Osteoblast (primary cell): ENCODE results near the gene HM13. TPM values are rescaled to one million over a fixed set of nuclear protein-coding genes. Genes with fewer than 3 reads are reported as not detected.

Experiments used
- DNase-seq: peaks from one replicate; pipeline ENCODE4 v3.0.0; 2011; ENCODE audit warnings: low spot score, mixed read lengths; ENCODE audit not compliant: insufficient read length; ENCODE audit errors: missing footprints
- H2AFZ ChIP-seq: 2 replicates; pipeline ENCODE4 v1.6.0; 2011; ENCODE audit warnings: mild to moderate bottlenecking, low read length
- H3K27ac ChIP-seq: 2 replicates; pipeline ENCODE4 v1.5.1; 2011; ENCODE audit warnings: mild to moderate bottlenecking, low read depth, low read length, moderate library complexity
- H3K27me3 ChIP-seq: 2 replicates; pipeline ENCODE4 v1.6.0; 2012; ENCODE audit warnings: mild to moderate bottlenecking, control low read depth, inconsistent platforms, low read length, moderate library complexity; ENCODE audit not compliant: insufficient read depth
- H3K36me3 ChIP-seq: 2 replicates; pipeline ENCODE4 v1.5.1; 2011; ENCODE audit warnings: mild to moderate bottlenecking, low read length, control low read depth, moderate library complexity; ENCODE audit not compliant: insufficient read depth
- H3K4me1 ChIP-seq: 2 replicates; pipeline ENCODE4 v1.5.1; 2011; ENCODE audit warnings: mild to moderate bottlenecking, low read length, control low read depth, moderate library complexity; ENCODE audit not compliant: insufficient read depth
- H3K4me2 ChIP-seq: 2 replicates; pipeline ENCODE4 v1.6.0; 2011; ENCODE audit warnings: mild to moderate bottlenecking, low read length; ENCODE audit not compliant: insufficient read depth
- H3K4me3 ChIP-seq: fragments of 200-600 bp; sonication (generic); 3 replicates; pipeline ENCODE4 v1.5.1; 2012; ENCODE audit warnings: mild to moderate bottlenecking, low read length, inconsistent platforms; ENCODE audit not compliant: insufficient read depth
- H3K79me2 ChIP-seq: 2 replicates; pipeline ENCODE4 v1.6.0; 2012; ENCODE audit warnings: mild to moderate bottlenecking, low read length, control low read depth, inconsistent platforms; ENCODE audit not compliant: insufficient read depth
- H3K9me3 ChIP-seq: 2 replicates; pipeline ENCODE4 v1.5.1; 2011; ENCODE audit warnings: low read depth, low read length, control low read depth
- H4K20me1 ChIP-seq: 2 replicates; pipeline ENCODE4 v1.6.0; 2012; ENCODE audit warnings: mild to moderate bottlenecking, low read length, control low read depth; ENCODE audit not compliant: insufficient read depth
- CTCF ChIP-seq: IDR thresholded peaks from 2 replicates; pipeline ENCODE4 v1.5.1; 2011; ENCODE audit warnings: mild to moderate bottlenecking, low read depth, low read length, moderate library complexity; ENCODE audit errors: extremely low read depth
- total RNA-seq: library from RNA; depleted of rRNA; stranded (reverse); fragments of >200 nt; gene quantifications from 2 replicates; pipeline ENCODE4 v1.2.3, GENCODE V29; 2012

The HM13 gene
- total RNA-seq, 1 donor, result 85.8 TPM

GRCh38 chr20:31570735-31571617, 56.7 kb downstream of the HM13 start:
- no peaks in the 10 kb centered on the region for H3K27me3 ChIP-seq
- no peak overlapping the region for H2AFZ ChIP-seq
- H3K36me3 ChIP-seq, result peaks cover 13% of the 10 kb centered on the region
- H3K79me2 ChIP-seq, result peaks cover 3% of the 10 kb centered on the region
- H3K27ac ChIP-seq, result peak overlapping the region; percentile 55
- peaks cover 44% of the 10 kb centered on the region for H3K4me1 ChIP-seq
- no peak for TF ChIP-seq CTCF
- no peaks in the 10 kb centered on the region for H4K20me1 ChIP-seq
- no peaks in the 10 kb centered on the region for H3K9me3 ChIP-seq
- H3K4me3 ChIP-seq, result no peak overlapping the region
- DNase-seq, result no peak
- H3K4me2 ChIP-seq, result no peak overlapping the region

GRCh38 chr20:31572042-31572700, 57.9 kb downstream of the HM13 start:
- TF ChIP-seq CTCF, result no peak
- Histone ChIP-seq H3K27me3 (no peaks in the 10 kb centered on the region), H3K27ac (peak overlapping the region; percentile 93), H3K79me2 (peaks cover 3% of the 10 kb centered on the region), H3K4me1 (peaks cover 44% of the 10 kb centered on the region), H3K4me3 (peak overlapping the region; percentile 81), H3K9me3 (no peaks in the 10 kb centered on the region), H2AFZ (peak overlapping the region; percentile 52), H3K4me2 (peak overlapping the region; percentile 73), H3K36me3 (peaks cover 8% of the 10 kb centered on the region), H4K20me1 (no peaks in the 10 kb centered on the region)
- DNase-seq, result no peak

GRCh38 chr20:31572701-31573554, 58.7 kb downstream of the HM13 start:
- H3K36me3 ChIP-seq, result peaks cover 4% of the 10 kb centered on the region
- no peaks in the 10 kb centered on the region for H4K20me1 ChIP-seq
- H3K79me2 ChIP-seq, result peaks cover 3% of the 10 kb centered on the region
- no peak for TF ChIP-seq CTCF
- peak overlapping the region; percentile 81 for H3K4me3 ChIP-seq
- H3K4me2 ChIP-seq, result peak overlapping the region; percentile 95
- peaks cover 44% of the 10 kb centered on the region for H3K4me1 ChIP-seq
- no peaks in the 10 kb centered on the region for H3K27me3 ChIP-seq
- H3K9me3 ChIP-seq, result no peaks in the 10 kb centered on the region
- H3K27ac ChIP-seq, result peak overlapping the region; percentile 93
- DNase-seq, result peak; percentile 99
- peak overlapping the region; percentile 52 for H2AFZ ChIP-seq
